Measurements from ENCODE around the gene UVRAG. TPM values are rescaled to one million over a fixed set of nuclear protein-coding genes. Genes with fewer than 3 reads are reported as not detected.

Gene UVRAG
- total RNA-seq, 2 experiments from 2014 or later: 18.2 to 19.9 TPM

- Mint-ChIP-seq H3K4me1 (peaks cover 12% of the 10 kb centered on the region), H3K9me3 (no peaks in the 10 kb centered on the region), H3K36me3 (ENCODE audit: low read depth) (no peaks in the 10 kb centered on the region), H3K4me3 (no peak overlapping the region), H3K27me3 (peaks cover 5% of the 10 kb centered on the region), H3K27ac (no peak overlapping the region)
- CTCF ChIA-PET: no interaction called here
- POLR2A ChIA-PET: no interaction called here
- no peak for DNase-seq
Observed at GRCh38 chr11:76163289-76163880, 348.4 kb downstream of the UVRAG start.

GRCh38 chr11:76164081-76164480 lies 349.1 kb downstream of the UVRAG start:
- Mint-ChIP-seq H3K27me3 (peaks cover 7% of the 10 kb centered on the region), H3K9me3 (no peaks in the 10 kb centered on the region), H3K4me3 (no peak overlapping the region), H3K27ac (no peak overlapping the region), H3K4me1 (peaks cover 13% of the 10 kb centered on the region), H3K36me3 (ENCODE audit: low read depth) (no peaks in the 10 kb centered on the region)
- no peak for DNase-seq
- ChIA-PET CTCF (no interaction called here), POLR2A (no interaction called here)

DNA sequence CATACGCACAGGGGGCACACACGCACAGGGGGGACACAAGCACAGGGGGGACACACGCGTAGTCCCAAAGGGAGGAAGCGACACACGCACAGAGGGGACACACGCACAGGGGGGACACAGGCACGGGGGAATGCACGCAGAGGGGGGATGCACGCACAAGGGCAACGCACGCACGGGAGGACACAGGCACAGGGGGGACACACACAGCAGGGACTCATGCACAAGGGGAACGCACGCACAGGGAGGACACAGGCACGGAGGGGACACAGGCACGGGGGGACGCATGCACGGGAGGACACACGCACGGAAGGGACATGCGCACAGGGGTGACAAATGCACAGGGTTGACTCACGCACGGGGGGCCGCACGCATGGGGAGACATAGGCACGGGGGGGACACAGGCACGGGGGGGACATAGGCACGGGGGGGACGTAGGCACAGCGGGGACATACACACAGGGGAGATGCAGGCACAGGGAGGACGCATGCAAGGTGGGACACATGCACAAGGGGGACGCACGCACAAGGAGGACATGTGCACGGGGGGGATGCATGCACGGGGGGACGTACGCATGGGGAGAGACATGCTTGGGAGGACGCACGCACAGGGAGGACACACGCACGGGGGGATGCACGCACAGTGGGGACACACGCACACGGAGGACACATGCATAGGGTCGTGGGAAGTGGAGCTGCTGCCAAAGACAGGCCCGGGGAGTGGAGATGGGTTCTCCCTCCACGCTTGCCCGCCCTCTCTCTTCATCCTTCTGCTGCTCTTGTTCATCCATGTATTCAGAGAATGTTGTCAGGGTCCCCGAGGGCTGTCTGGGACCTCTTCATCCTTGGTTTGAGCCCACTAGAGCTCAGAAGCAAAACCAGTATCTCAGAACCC lies 350.1 kb downstream of the UVRAG start:
- CTCF ChIA-PET: interaction anchor here (2.1 kb wide), 1 partner anchor 13 kb away, joined by 9 read pairs; no protein-coding TSS in a partner anchor
- H3K27me3 Mint-ChIP-seq: peaks cover 7% of the 10 kb centered on the region

DNA sequence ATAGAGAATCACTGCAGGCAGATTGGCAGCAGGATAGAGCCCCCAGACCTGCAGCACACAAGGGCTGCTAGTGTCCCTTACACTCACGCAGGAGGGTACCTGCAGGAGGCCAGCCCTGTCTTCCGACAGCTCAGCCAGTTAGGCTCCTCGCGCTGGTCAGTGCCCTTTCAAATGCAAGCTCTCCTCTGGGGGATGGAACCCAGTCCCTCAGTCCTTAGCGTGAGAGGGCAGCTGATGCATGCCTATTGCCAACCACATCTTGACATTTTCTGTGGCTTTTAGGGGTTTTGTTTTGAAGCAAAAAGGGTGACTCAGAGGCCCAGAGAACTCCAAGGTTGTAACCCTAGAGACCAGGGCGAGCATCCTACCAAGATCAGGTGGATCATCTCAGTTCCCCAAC lies 351.3 kb downstream of the UVRAG start:
- DNase-seq: peak; percentile 35
- ChIA-PET POLR2A (no interaction called here), CTCF (interaction anchor here (2.1 kb wide), 1 partner anchor 14 kb away, joined by 9 read pairs; no protein-coding TSS in a partner anchor)
- H3K27me3 Mint-ChIP-seq: peaks cover 7% of the 10 kb centered on the region
- no peak overlapping the region for H3K4me3 Mint-ChIP-seq
- no peak overlapping the region for H3K27ac Mint-ChIP-seq
- no peaks in the 10 kb centered on the region for H3K36me3 Mint-ChIP-seq (ENCODE audit: low read depth)
- no peaks in the 10 kb centered on the region for H3K9me3 Mint-ChIP-seq
- peaks cover 13% of the 10 kb centered on the region for H3K4me1 Mint-ChIP-seq

More for the DNA sequence above, 350.1 kb downstream of the UVRAG start:
- Mint-ChIP-seq H3K4me1 (peaks cover 13% of the 10 kb centered on the region), H3K9me3 (no peaks in the 10 kb centered on the region), H3K27ac (no peak overlapping the region), H3K36me3 (ENCODE audit: low read depth) (no peaks in the 10 kb centered on the region), H3K4me3 (no peak overlapping the region)
- POLR2A ChIA-PET: no interaction called here
- no peak for DNase-seq

GRCh38 chr11:76167590-76167989 lies 352.6 kb downstream of the UVRAG start:
- POLR2A ChIA-PET: no interaction called here
- no peak for DNase-seq
- no peaks in the 10 kb centered on the region for H3K9me3 Mint-ChIP-seq
- H3K4me1 Mint-ChIP-seq: peaks cover 13% of the 10 kb centered on the region
- no peak overlapping the region for H3K27ac Mint-ChIP-seq
- CTCF ChIA-PET: no interaction called here
- H3K4me3 Mint-ChIP-seq: no peak overlapping the region
- H3K27me3 Mint-ChIP-seq: peaks cover 7% of the 10 kb centered on the region
- H3K36me3 Mint-ChIP-seq (ENCODE audit: low read depth): no peaks in the 10 kb centered on the region

- CTCF ChIA-PET: no interaction called here
- Mint-ChIP-seq H3K9me3 (no peaks in the 10 kb centered on the region), H3K36me3 (ENCODE audit: low read depth) (no peaks in the 10 kb centered on the region), H3K4me3 (no peak overlapping the region), H3K27ac (no peak overlapping the region), H3K4me1 (peaks cover 25% of the 10 kb centered on the region), H3K27me3 (peaks cover 5% of the 10 kb centered on the region)
- DNase-seq: no peak
- POLR2A ChIA-PET: no interaction called here
Observed at GRCh38 chr11:76169473-76169896, 354.5 kb downstream of the UVRAG start.

GRCh38 chr11:76170468-76170867 lies 355.5 kb downstream of the UVRAG start:
- no peaks in the 10 kb centered on the region for H3K36me3 Mint-ChIP-seq (ENCODE audit: low read depth)
- ChIA-PET CTCF (interaction anchor here (1.7 kb wide), 1 partner anchor 18 kb away, joined by 8 read pairs; no protein-coding TSS in a partner anchor), POLR2A (no interaction called here)
- H3K27ac Mint-ChIP-seq: no peak overlapping the region
- H3K4me3 Mint-ChIP-seq: no peak overlapping the region
- peaks cover 5% of the 10 kb centered on the region for H3K27me3 Mint-ChIP-seq
- peaks cover 25% of the 10 kb centered on the region for H3K4me1 Mint-ChIP-seq
- no peak for DNase-seq
- H3K9me3 Mint-ChIP-seq: no peaks in the 10 kb centered on the region

DNA sequence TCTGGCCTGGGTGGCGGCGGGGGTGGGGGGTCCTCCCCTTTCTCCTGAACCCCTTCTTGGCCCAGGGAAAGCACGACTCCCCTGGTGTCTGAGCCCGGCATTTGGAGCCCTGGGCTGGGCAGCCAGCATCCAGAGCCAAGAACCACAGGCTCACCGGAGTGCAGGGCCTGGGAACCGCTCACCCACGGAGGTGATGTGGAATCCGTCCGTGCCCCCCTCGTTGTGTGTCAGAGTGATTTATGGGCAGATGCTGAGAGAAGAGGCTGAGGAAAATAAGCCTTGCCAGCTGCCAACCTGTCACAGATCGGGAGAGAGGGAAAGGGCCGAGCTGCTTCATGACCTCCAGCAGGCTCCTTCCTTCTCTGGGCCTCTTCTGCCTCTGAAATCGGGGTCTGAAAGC lies 357.6 kb downstream of the UVRAG start:
- ChIA-PET CTCF (no interaction called here), POLR2A (no interaction called here)
- no peak for DNase-seq
- H3K4me3 Mint-ChIP-seq: no peak overlapping the region
- H3K9me3 Mint-ChIP-seq: no peaks in the 10 kb centered on the region
- peaks cover 15% of the 10 kb centered on the region for H3K4me1 Mint-ChIP-seq
- no peak overlapping the region for H3K27ac Mint-ChIP-seq
- H3K36me3 Mint-ChIP-seq (ENCODE audit: low read depth): no peaks in the 10 kb centered on the region
- peaks cover 5% of the 10 kb centered on the region for H3K27me3 Mint-ChIP-seq

- Mint-ChIP-seq H3K27ac (no peak overlapping the region), H3K9me3 (no peaks in the 10 kb centered on the region), H3K4me3 (no peak overlapping the region), H3K27me3 (no peaks in the 10 kb centered on the region), H3K36me3 (ENCODE audit: low read depth) (no peaks in the 10 kb centered on the region), H3K4me1 (peaks cover 12% of the 10 kb centered on the region)
- ChIA-PET POLR2A (interaction anchor here (0.7 kb wide), 1 partner anchor 301 kb away, joined by 3 read pairs; no protein-coding TSS in a partner anchor), CTCF (interaction anchor here (1.0 kb wide), 1 partner anchor 21 kb away, joined by 4 read pairs; no protein-coding TSS in a partner anchor)
- DNase-seq: no peak
Observed at GRCh38 chr11:76173663-76174062, 358.7 kb downstream of the UVRAG start.

DNA sequence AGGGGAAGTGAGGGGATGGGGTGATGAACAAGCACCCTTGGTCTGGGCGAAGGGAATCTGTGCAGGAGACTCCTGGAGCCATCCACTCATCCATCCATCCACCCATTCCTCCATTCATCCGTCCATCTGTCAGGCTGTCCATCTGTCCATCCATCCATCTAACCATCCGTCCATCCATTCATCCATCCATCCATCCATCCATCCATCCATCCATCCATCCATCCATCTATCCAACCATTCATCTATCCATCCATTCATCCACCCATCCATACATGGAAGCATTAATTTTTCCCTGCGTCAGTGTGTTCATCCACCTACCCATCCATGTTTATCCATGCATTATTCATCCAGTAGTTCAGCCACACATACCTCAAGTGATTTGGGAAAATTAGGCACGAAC lies 359.3 kb downstream of the UVRAG start:
- Mint-ChIP-seq H3K27ac (no peak overlapping the region), H3K4me3 (no peak overlapping the region), H3K27me3 (no peaks in the 10 kb centered on the region), H3K4me1 (peaks cover 12% of the 10 kb centered on the region), H3K36me3 (ENCODE audit: low read depth) (no peaks in the 10 kb centered on the region), H3K9me3 (no peaks in the 10 kb centered on the region)
- ChIA-PET POLR2A (interaction anchor here (0.7 kb wide), 1 partner anchor 301 kb away, joined by 3 read pairs; no protein-coding TSS in a partner anchor), CTCF (interaction anchor here (1.0 kb wide), 1 partner anchor 22 kb away, joined by 4 read pairs; no protein-coding TSS in a partner anchor)
- DNase-seq: no peak

- no peaks in the 10 kb centered on the region for H3K9me3 Mint-ChIP-seq
- H3K4me3 Mint-ChIP-seq: no peak overlapping the region
- peaks cover 12% of the 10 kb centered on the region for H3K4me1 Mint-ChIP-seq
- CTCF ChIA-PET: interaction anchor here (1.3 kb wide), 1 partner anchor 24 kb away, joined by 4 read pairs; no protein-coding TSS in a partner anchor
- H3K27ac Mint-ChIP-seq: no peak overlapping the region
- POLR2A ChIA-PET: no interaction called here
- H3K36me3 Mint-ChIP-seq (ENCODE audit: low read depth): no peaks in the 10 kb centered on the region
- no peak for DNase-seq
- H3K27me3 Mint-ChIP-seq: no peaks in the 10 kb centered on the region
Observed at GRCh38 chr11:76175783-76176182, 360.8 kb downstream of the UVRAG start.

DNA sequence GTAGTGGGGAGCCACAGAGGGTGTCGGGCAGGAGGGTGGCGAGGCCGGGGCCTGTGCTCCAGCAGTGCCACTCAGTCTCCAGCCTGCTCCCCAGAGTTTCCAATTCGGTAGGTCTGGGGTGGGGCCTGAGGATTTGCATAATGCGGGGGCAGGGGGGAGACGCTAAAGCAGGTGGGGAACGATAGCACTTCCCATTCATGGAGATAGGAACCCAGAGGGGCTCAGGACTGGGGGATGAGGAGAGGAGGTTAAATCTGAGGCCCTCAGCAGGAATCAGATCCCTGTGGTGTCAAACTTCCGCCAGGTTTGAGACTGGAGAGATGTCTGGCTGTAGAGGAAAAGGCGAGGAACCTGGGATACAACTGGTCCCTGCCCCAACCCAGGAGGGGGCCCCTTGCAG lies 361.5 kb downstream of the UVRAG start:
- H3K4me3 Mint-ChIP-seq: no peak overlapping the region
- ChIA-PET CTCF (interaction anchor here (1.3 kb wide), 1 partner anchor 24 kb away, joined by 4 read pairs; no protein-coding TSS in a partner anchor), POLR2A (no interaction called here)
- no peak overlapping the region for H3K27ac Mint-ChIP-seq
- no peaks in the 10 kb centered on the region for H3K9me3 Mint-ChIP-seq
- DNase-seq: no peak
- H3K27me3 Mint-ChIP-seq: no peaks in the 10 kb centered on the region
- peaks cover 12% of the 10 kb centered on the region for H3K4me1 Mint-ChIP-seq
- H3K36me3 Mint-ChIP-seq (ENCODE audit: low read depth): no peaks in the 10 kb centered on the region

DNA sequence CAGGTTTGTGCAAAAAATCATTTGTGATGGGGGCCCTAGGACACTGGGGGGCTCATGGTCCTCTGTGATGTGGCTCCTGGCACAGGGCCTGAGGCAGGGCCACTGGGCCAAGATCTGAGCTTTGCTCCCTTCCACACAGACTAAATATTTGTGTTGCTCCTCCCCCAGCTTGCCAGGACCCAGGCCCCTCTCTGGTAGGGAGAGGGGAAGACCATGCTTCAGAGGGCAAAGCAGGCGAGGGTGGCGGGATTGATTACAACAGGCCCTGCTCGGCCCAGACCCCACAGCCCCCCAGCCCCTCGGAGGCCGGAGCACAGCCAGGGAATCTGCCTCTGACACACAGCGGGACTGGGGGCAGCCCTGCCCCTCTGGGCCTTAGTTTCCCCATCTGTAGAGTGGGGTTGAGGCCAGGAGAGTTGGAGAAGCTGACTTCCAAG lies 362.3 kb downstream of the UVRAG start:
- no peak overlapping the region for H3K27ac Mint-ChIP-seq
- no peaks in the 10 kb centered on the region for H3K36me3 Mint-ChIP-seq (ENCODE audit: low read depth)
- H3K4me1 Mint-ChIP-seq: peaks cover 12% of the 10 kb centered on the region
- H3K9me3 Mint-ChIP-seq: no peaks in the 10 kb centered on the region
- POLR2A ChIA-PET: no interaction called here
- H3K4me3 Mint-ChIP-seq: no peak overlapping the region
- no peaks in the 10 kb centered on the region for H3K27me3 Mint-ChIP-seq
- no peak for DNase-seq
- CTCF ChIA-PET: no interaction called here
